ENCODE results near the gene HSPBP1.
"Not testable (repeated sequence)": the region's sequence is repeated elsewhere in the genome, so short reads cannot be mapped to it uniquely, and the experiment has no call there.

HSPBP1 gene

GRCh38 chr19:55279770-55280643, at the start of gene HSPBP1:
TSS of gene HSPBP1 (minus strand) at chr19:55280110. CDS start at chr19:55279608, 502 bp downstream.
- Histone ChIP-seq H3K79me2 (ENCODE audit: insufficient read depth, low read length) (no peaks in the 10 kb centered on the region), H3K36me3 (ENCODE audit: insufficient read depth, low read length) (peaks cover 6% of the 10 kb centered on the region; the same call in 1 of the 2 replicates), H3F3A (ENCODE audit: insufficient read depth, low read length) (peaks cover 5% of the 10 kb centered on the region; the same call in 1 of the 2 replicates), H3K4me3 (ENCODE audit: low read depth, low read length, poor library complexity, severe bottlenecking) (peak within 1 kb of the TSS; percentile 82), H2AFZ (ENCODE audit: low read length) (no peak within 1 kb of the TSS), H3K4me1 (ENCODE audit: insufficient read depth, low read length, severe bottlenecking) (peaks cover 56% of the 10 kb centered on the region), H4K20me1 (ENCODE audit: insufficient read depth, low read length) (no peaks in the 10 kb centered on the region), H3K27me3 (ENCODE audit: insufficient read depth, low read length) (no peaks in the 10 kb centered on the region), H3K9me2 (ENCODE audit: low read depth, low read length) (no peaks in the 10 kb centered on the region), H3K27ac (ENCODE audit: low read depth, low read length, poor library complexity, severe bottlenecking) (peak within 1 kb of the TSS; percentile 97), H3K9me3 (ENCODE audit: low read length) (no peaks in the 10 kb centered on the region), H3K9ac (ENCODE audit: low read length) (peak within 1 kb of the TSS; percentile 78), H3K4me2 (ENCODE audit: low read length) (peak within 1 kb of the TSS; percentile 93)
- TF ChIP-seq, protein P1, sequence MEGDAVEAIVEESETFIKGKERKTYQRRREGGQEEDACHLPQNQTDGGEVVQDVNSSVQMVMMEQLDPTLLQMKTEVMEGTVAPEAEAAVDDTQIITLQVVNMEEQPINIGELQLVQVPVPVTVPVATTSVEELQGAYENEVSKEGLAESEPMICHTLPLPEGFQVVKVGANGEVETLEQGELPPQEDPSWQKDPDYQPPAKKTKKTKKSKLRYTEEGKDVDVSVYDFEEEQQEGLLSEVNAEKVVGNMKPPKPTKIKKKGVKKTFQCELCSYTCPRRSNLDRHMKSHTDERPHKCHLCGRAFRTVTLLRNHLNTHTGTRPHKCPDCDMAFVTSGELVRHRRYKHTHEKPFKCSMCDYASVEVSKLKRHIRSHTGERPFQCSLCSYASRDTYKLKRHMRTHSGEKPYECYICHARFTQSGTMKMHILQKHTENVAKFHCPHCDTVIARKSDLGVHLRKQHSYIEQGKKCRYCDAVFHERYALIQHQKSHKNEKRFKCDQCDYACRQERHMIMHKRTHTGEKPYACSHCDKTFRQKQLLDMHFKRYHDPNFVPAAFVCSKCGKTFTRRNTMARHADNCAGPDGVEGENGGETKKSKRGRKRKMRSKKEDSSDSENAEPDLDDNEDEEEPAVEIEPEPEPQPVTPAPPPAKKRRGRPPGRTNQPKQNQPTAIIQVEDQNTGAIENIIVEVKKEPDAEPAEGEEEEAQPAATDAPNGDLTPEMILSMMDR (IDR thresholded peaks at IDR 0.05; ENCODE audit: low read length), result no peak
- no peak for TF ChIP-seq EZH2 (IDR thresholded peaks at IDR 0.05; ENCODE audit: borderline replicate concordance, low read length)

DNA sequence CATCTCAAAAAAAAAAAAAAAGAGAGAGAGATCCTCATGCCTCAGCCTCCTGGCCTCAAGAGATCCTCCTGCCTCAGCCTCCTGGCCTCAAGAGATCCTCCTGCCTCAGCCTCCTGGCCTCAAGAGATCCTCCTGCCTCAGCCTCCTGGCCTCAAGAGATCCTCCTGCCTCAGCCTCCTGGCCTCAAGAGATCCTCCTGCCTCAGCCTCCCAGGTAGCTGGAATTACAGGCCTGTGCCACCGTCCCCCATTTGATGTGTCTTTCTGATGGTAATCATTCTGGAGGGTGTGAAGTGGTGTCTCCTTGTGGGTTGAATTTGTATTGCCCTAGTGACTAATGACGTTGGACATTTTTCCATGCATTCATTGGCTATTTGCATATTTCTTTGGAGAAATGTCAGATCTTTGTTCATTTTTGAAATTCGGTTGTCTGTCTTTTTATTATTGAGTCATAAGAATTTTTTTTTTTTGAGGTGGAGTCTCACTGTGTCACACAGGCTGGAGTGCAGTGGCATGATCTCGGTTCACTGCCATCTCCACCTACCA, 48.9 kb upstream of the HSPBP1 start:
- not testable (repeated sequence) for H3K27ac ChIP-seq (ENCODE audit: low read depth, low read length, poor library complexity, severe bottlenecking); H3K9me3 ChIP-seq (ENCODE audit: low read length); H3K9ac ChIP-seq (ENCODE audit: low read length); H3K27me3 ChIP-seq (ENCODE audit: insufficient read depth, low read length); H3K4me1 ChIP-seq (ENCODE audit: insufficient read depth, low read length, severe bottlenecking); H4K20me1 ChIP-seq (ENCODE audit: insufficient read depth, low read length); H3K9me2 ChIP-seq (ENCODE audit: low read depth, low read length); H3K4me3 ChIP-seq (ENCODE audit: low read depth, low read length, poor library complexity, severe bottlenecking); H3F3A ChIP-seq (ENCODE audit: insufficient read depth, low read length); H3K36me3 ChIP-seq (ENCODE audit: insufficient read depth, low read length); H3K79me2 ChIP-seq (ENCODE audit: insufficient read depth, low read length); H2AFZ ChIP-seq (ENCODE audit: low read length); H3K4me2 ChIP-seq (ENCODE audit: low read length)

- H3K9me2 ChIP-seq (ENCODE audit: low read depth, low read length), result no peaks in the 10 kb centered on the region
- no peak within 1 kb of the TSS for H2AFZ ChIP-seq (ENCODE audit: low read length)
- no peaks in the 10 kb centered on the region for H3K9me3 ChIP-seq (ENCODE audit: low read length)
- H3K27me3 ChIP-seq (ENCODE audit: insufficient read depth, low read length), result peaks cover 9% of the 10 kb centered on the region; the same call in 1 of the 2 replicates
- no peaks in the 10 kb centered on the region for H3K36me3 ChIP-seq (ENCODE audit: insufficient read depth, low read length)
- no peak within 1 kb of the TSS for H3K4me3 ChIP-seq (ENCODE audit: low read depth, low read length, poor library complexity, severe bottlenecking)
- H3K4me2 ChIP-seq (ENCODE audit: low read length), result no peak within 1 kb of the TSS
- no peaks in the 10 kb centered on the region for H3K79me2 ChIP-seq (ENCODE audit: insufficient read depth, low read length)
- peaks cover under 1% of the 10 kb centered on the region for H3K4me1 ChIP-seq (ENCODE audit: insufficient read depth, low read length, severe bottlenecking)
- no peak within 1 kb of the TSS for H3K27ac ChIP-seq (ENCODE audit: low read depth, low read length, poor library complexity, severe bottlenecking)
- no peaks in the 10 kb centered on the region for H4K20me1 ChIP-seq (ENCODE audit: insufficient read depth, low read length)
- no peak within 1 kb of the TSS for H3K9ac ChIP-seq (ENCODE audit: low read length)
- H3F3A ChIP-seq (ENCODE audit: insufficient read depth, low read length), result no peaks in the 10 kb centered on the region
- TF ChIP-seq, protein P1 (IDR thresholded peaks at IDR 0.05; ENCODE audit: low read length), result no peak
These were observed 45.3 kb upstream of the HSPBP1 start, which contains the start of gene TMEM150B for GRCh38 chr19:55325172-55325571. TSS of gene TMEM150B (minus strand) at chr19:55325341. CDS start at chr19:55321036, 4,305 bp downstream.
